Endothelial cell of umbilical vein (primary cell): ENCODE data around the gene MCTP1. TPM values are rescaled to one million over a fixed set of nuclear protein-coding genes. Genes with fewer than 3 reads are reported as not detected.

Source experiments
- BruUV-seq: library from RNA; stranded (reverse); fragments of 400-500 nt; replicated peaks from 2 replicates; lab custom pipeline; 2021; lab: Mats Ljungman, UMichigan
- CTCF ChIA-PET: fragments of 300-600, 350-600 bp; sonication (Branson Sonifier 250); formaldehyde crosslinking; loops from one replicate; lab custom pipeline; 2021; ENCODE audit warnings: antibody characterized with exemption, inconsistent platforms; lab: Charles Lee
- POLR2A ChIA-PET: fragments of 300-600, 350-600 bp; sonication (Branson Sonifier 250); formaldehyde crosslinking; loops from one replicate; lab custom pipeline; 2021; ENCODE audit warnings: antibody characterized with exemption, inconsistent platforms; lab: Charles Lee
- DNase-seq: peaks from one replicate; pipeline ENCODE4 v3.0.0-alpha.2; 2011; ENCODE audit warnings: low read depth, low spot score
- FAIRE-seq: peaks from 2 replicates; lab custom pipeline; 2011; peaks lifted over from hg19 to GRCh38; lab: Jason Lieb, UNC
- H2AFZ ChIP-seq: 2 replicates; pipeline ENCODE4 v1.6.0; 2012; ENCODE audit warnings: low read depth, low read length, control low read depth, inconsistent platforms
- H3K27ac ChIP-seq: 2 replicates; pipeline ENCODE4 v1.5.1; 2011; ENCODE audit warnings: low read depth, mild to moderate bottlenecking, control low read depth, low read length, moderate library complexity; ENCODE audit not compliant: insufficient read depth
- H3K27me3 ChIP-seq, 2 experiments: 2 replicates each; pipeline versions ENCODE4 v1.6.0 to v1.6.1; 2011; ENCODE audit warnings: low read length in 2 of 2, mixed read lengths in 1 of 2; ENCODE audit not compliant: control insufficient read depth in 2 of 2, insufficient read depth in 2 of 2
- H3K36me3 ChIP-seq, 2 experiments: 2 replicates in 1 of 2; 3 replicates in 1 of 2; pipeline ENCODE4 v1.5.1; 2011; ENCODE audit warnings: low read length in 2 of 2, mild to moderate bottlenecking in 1 of 2, moderate library complexity in 1 of 2; ENCODE audit not compliant: control insufficient read depth in 2 of 2, insufficient read depth in 2 of 2; ENCODE audit errors: extremely low read depth in 1 of 2
- H3K4me1 ChIP-seq: 3 replicates; pipeline ENCODE4 v1.5.1; 2011; ENCODE audit warnings: mild to moderate bottlenecking, low read length; ENCODE audit not compliant: control insufficient read depth, insufficient read depth; ENCODE audit errors: extremely low read depth
- H3K4me2 ChIP-seq: 2 replicates; pipeline ENCODE4 v1.6.1; 2011; ENCODE audit warnings: low read length, control low read depth, mixed read lengths; ENCODE audit not compliant: insufficient read depth
- H3K4me3 ChIP-seq, 3 experiments: fragments of 200-600 bp in 1 of 3; sonication (generic), shearing (Covaris generic) in 1 of 3; replicated peaks in 1 of 3; 2 replicates each; pipeline ENCODE4 v1.5.1; 2011 to 2016; ENCODE audit warnings: control low read depth in 3 of 3, low read length in 3 of 3, mild to moderate bottlenecking in 2 of 3, inconsistent platforms in 1 of 3, low read depth in 1 of 3, moderate library complexity in 1 of 3; ENCODE audit not compliant: insufficient read depth in 1 of 3
- H3K79me2 ChIP-seq: 2 replicates; pipeline ENCODE4 v1.6.0; 2012; ENCODE audit warnings: low read length, inconsistent platforms; ENCODE audit not compliant: control insufficient read depth, insufficient read depth
- H3K9ac ChIP-seq: replicated peaks from 2 replicates; pipeline ENCODE3; 2011; ENCODE audit warnings: low read length, control low read depth; ENCODE audit not compliant: insufficient read depth; ENCODE audit errors: extremely low read depth
- H3K9me1 ChIP-seq: replicated peaks from 3 replicates; pipeline ENCODE4 v1.6.0; 2011; ENCODE audit warnings: mild to moderate bottlenecking, low read length; ENCODE audit not compliant: control insufficient read depth, insufficient read depth; ENCODE audit errors: extremely low read depth
- H3K9me3 ChIP-seq: replicated peaks from 2 replicates; pipeline ENCODE4 v1.5.1; 2012; ENCODE audit warnings: low read length, inconsistent platforms; ENCODE audit not compliant: control insufficient read depth, insufficient read depth
- H4K20me1 ChIP-seq: replicated peaks from 2 replicates; pipeline ENCODE3; 2011; ENCODE audit warnings: mild to moderate bottlenecking, low read length; ENCODE audit not compliant: control insufficient read depth, insufficient read depth; ENCODE audit errors: extremely low read depth
- CTCF ChIP-seq, 2 donors: IDR thresholded peaks; 1 replicate in 1 of 2; 2 replicates in 1 of 2; pipeline ENCODE4 v1.5.1; 2011; ENCODE audit warnings: low read length in 2 of 2, mild to moderate bottlenecking in 2 of 2, moderate library complexity in 2 of 2, control low read depth in 1 of 2, inconsistent platforms in 1 of 2, low read depth in 1 of 2; ENCODE audit not compliant: insufficient read depth in 1 of 2; ENCODE audit errors: extremely low read depth in 1 of 2
- EZH2 ChIP-seq: IDR thresholded peaks from 2 replicates; pipeline ENCODE4 v1.6.1; 2012; ENCODE audit warnings: borderline replicate concordance, low read depth, mild to moderate bottlenecking, moderate library complexity, low read length, inconsistent platforms; ENCODE audit not compliant: severe bottlenecking
- FOS ChIP-seq: IDR thresholded peaks from 2 replicates; pipeline ENCODE4 v1.6.1; 2011; ENCODE audit warnings: mild to moderate bottlenecking, low read length, moderate library complexity, borderline replicate concordance; ENCODE audit not compliant: insufficient read depth
- GATA2 ChIP-seq: IDR thresholded peaks from 2 replicates; pipeline ENCODE4 v1.7.0; 2011; ENCODE audit warnings: low read depth, mild to moderate bottlenecking, moderate library complexity, mixed read lengths, low read length; ENCODE audit not compliant: insufficient read length, insufficient read depth
- JUN ChIP-seq: IDR thresholded peaks from 2 replicates; pipeline ENCODE4 v1.6.1; 2011; ENCODE audit warnings: borderline replicate concordance, low read depth; ENCODE audit not compliant: insufficient read length, insufficient read depth
- MAX ChIP-seq: IDR thresholded peaks from 2 replicates; pipeline ENCODE4 v1.6.1; 2011; ENCODE audit not compliant: insufficient read depth, insufficient read length
- MYC ChIP-seq: IDR thresholded peaks from one replicate; pipeline ENCODE4 v1.6.1; 2011; ENCODE audit warnings: mild to moderate bottlenecking, low read depth, low read length
- POLR2A ChIP-seq: IDR thresholded peaks from 2 replicates; pipeline ENCODE4 v1.6.1; 2012; ENCODE audit warnings: low read depth, mild to moderate bottlenecking, control low read depth, low read length
- POLR2AphosphoS5 ChIP-seq: IDR thresholded peaks from 2 replicates; pipeline ENCODE4 v1.6.1; 2012; ENCODE audit warnings: low read depth, mild to moderate bottlenecking, control low read depth, low read length, moderate library complexity; ENCODE audit not compliant: insufficient read depth
- dilution Hi-C: fragments of 300-500 bp; cut with MboI; formaldehyde crosslinking; loops from one replicate; pipeline ENCODE4 v1.15.0; 2019; ENCODE audit warnings: low sequenced_read_pairs; ENCODE audit not compliant: extremely low pct_ligation_motif_present
- intact Hi-C: fragments of 100-400 bp; cut with micrococcal nuclease; formaldehyde crosslinking; loops from one replicate; pipeline ENCODE4 v1.10.0; 2022
- polyA plus RNA-seq, 4 experiments: library from polyadenylated mRNA; depleted of rRNA in 3 of 4; stranded (reverse) in 3 of 4; unstranded in 1 of 4; fragments of >200 nt; gene quantifications; 2 replicates each; pipeline versions ENCODE4 v1.2.1 to v1.2.3, GENCODE V29; 2011 to 2012; ENCODE audit warnings: missing spikeins in 1 of 4
- total RNA-seq: library from RNA; stranded (reverse); gene quantifications from 2 replicates; pipeline ENCODE4 v1.2.3, GENCODE V29; 2021

Gene MCTP1
- total and polyA plus RNA-seq, 2 donors (not counting 3 experiments of a cell fraction or from before 2014, with no cell fraction given) = 79.3 to 203 TPM

- H3K4me2 ChIP-seq = peak overlapping the region; percentile 94
- no peaks in the 10 kb centered on the region for H3K36me3 ChIP-seq
- FAIRE-seq = no peak
- H3K4me3 ChIP-seq = peak overlapping the region in 2 of 3 experiments; percentile 66 to 100
- TF ChIP-seq MAX (no peak), POLR2AphosphoS5 (no peak), MYC (no peak), JUN (no peak), EZH2 (no peak), GATA2 (no peak), POLR2A (no peak), CTCF (IDR thresholded peaks at IDR 0.05; ENCODE audit: extremely low read depth in 1 of 2, insufficient read depth in 1 of 2, low read depth in 1 of 2, low read length in 2 of 2) (no peak), FOS (no peak)
- H3K9me3 ChIP-seq = no peaks in the 10 kb centered on the region
- DNase-seq = no peak
- peak overlapping the region; percentile 74 for H2AFZ ChIP-seq
- ChIA-PET POLR2A (interaction anchor here (0.7 to 2.6 kb wide), 2 partner anchors 60 to 206 kb away, joined by 3 to 6 read pairs; no protein-coding TSS in a partner anchor), CTCF (interaction anchor here (2.0 to 3.8 kb wide), 2 partner anchors 96 to 113 kb away, joined by 8 to 29 read pairs; no protein-coding TSS in a partner anchor)
- no peaks in the 10 kb centered on the region for H3K9me1 ChIP-seq
- H3K4me1 ChIP-seq = peaks cover 42% of the 10 kb centered on the region
- intact Hi-C loops (loop anchor here (1.0 to 5.0 kb wide), 4 partner anchors 57 to 180 kb away; no protein-coding TSS in a partner anchor), dilution Hi-C loops (no loop called here)
- BruUV-seq = TSS peak; percentile 26
- peak overlapping the region; percentile 27 for H3K9ac ChIP-seq
- no peaks in the 10 kb centered on the region for H3K27me3 ChIP-seq
- H4K20me1 ChIP-seq = peaks cover 4% of the 10 kb centered on the region
- H3K27ac ChIP-seq = peak overlapping the region; percentile 69
- H3K79me2 ChIP-seq = peaks cover 36% of the 10 kb centered on the region
Observed at GRCh38 chr5:95081982-95082381, 202.9 kb downstream of the MCTP1 start.
